Activated CD4-positive, alpha-beta T cell treated with anti-CD3 and anti-CD28 coated beads for 36 hours (primary cell): ENCODE results near the gene PIK3R6. TPM values are rescaled to one million over a fixed set of nuclear protein-coding genes. Genes with fewer than 3 reads are reported as not detected.

Experiments
- ATAC-seq: fragments of 200-7000 bp; cut with Tn5 transposase; one replicate; pipeline ENCODE4 v1.10.0; 2021; ENCODE audit warnings: mild to moderate bottlenecking, moderate library complexity
- CTCF ChIA-PET: fragments of 350-600 bp; sonication (Branson Sonifier 250); formaldehyde crosslinking; loops from one replicate; lab custom pipeline; 2021; ENCODE audit warnings: antibody characterized with exemption; lab: Charles Lee
- POLR2A ChIA-PET: fragments of 350-600 bp; sonication (Branson Sonifier 250); formaldehyde crosslinking; loops from one replicate; lab custom pipeline; 2021; ENCODE audit warnings: antibody characterized with exemption, inconsistent platforms; lab: Charles Lee
- DNase-seq: peaks from one replicate; pipeline ENCODE4 v3.0.0-alpha.2; 2020
- H3K27ac Mint-ChIP-seq: one replicate; pipeline ENCODE4 v1.8.0; 2021; ENCODE audit warnings: mixed read lengths
- H3K27me3 Mint-ChIP-seq: one replicate; pipeline ENCODE4 v1.8.0; 2021; ENCODE audit warnings: mixed read lengths
- H3K36me3 Mint-ChIP-seq: one replicate; pipeline ENCODE4 v1.8.0; 2021; ENCODE audit warnings: low read depth, mixed read lengths
- H3K4me1 Mint-ChIP-seq: one replicate; pipeline ENCODE4 v1.8.0; 2021; ENCODE audit warnings: mixed read lengths
- H3K4me3 Mint-ChIP-seq: one replicate; pipeline ENCODE4 v1.8.0; 2021; ENCODE audit warnings: mild to moderate bottlenecking, moderate library complexity, mixed read lengths
- H3K9me3 Mint-ChIP-seq: one replicate; pipeline ENCODE4 v1.8.0; 2021; ENCODE audit warnings: low read depth, mixed read lengths
- intact Hi-C, 2 experiments: fragments of 100-400 bp; cut with DNase I in 1 of 2; cut with micrococcal nuclease in 1 of 2; formaldehyde crosslinking; loops; one replicate each; pipeline versions ENCODE4 v1.14.2 to v1.15.1; 2022 to 2024; cut with DNase I, micrococcal nuclease
- total RNA-seq, 2 experiments: library from RNA; stranded (reverse); gene quantifications; one replicate each; pipeline ENCODE4 v1.2.3, GENCODE V29; 2021

The PIK3R6 gene
- total RNA-seq, 2 experiments from 2014 or later = 0.96 to 1.8 TPM

GRCh38 chr17:8755590-8756255 lies 111.8 kb downstream of the PIK3R6 start:
- ChIA-PET POLR2A (no interaction called here), CTCF (interaction anchor here (0.6 to 1.4 kb wide), 5 partner anchors 9 to 261 kb away, joined by 3 to 6 read pairs (median 3); no protein-coding TSS in a partner anchor)
- Mint-ChIP-seq H3K4me3 (no peak overlapping the region), H3K27ac (no peak overlapping the region), H3K4me1 (no peaks in the 10 kb centered on the region), H3K27me3 (peaks cover 15% of the 10 kb centered on the region), H3K9me3 (no peaks in the 10 kb centered on the region), H3K36me3 (no peaks in the 10 kb centered on the region)
- no peak for DNase-seq
- intact Hi-C loops = loop anchor here in 1 of 2 experiments (2.0 kb wide), 1 partner anchor 139 kb away; no protein-coding TSS in a partner anchor
- ATAC-seq = no peak

- H3K4me3 Mint-ChIP-seq = no peak overlapping the region
- ATAC-seq (no peak), DNase-seq (no peak)
- no peak overlapping the region for H3K27ac Mint-ChIP-seq
- intact Hi-C loops = loop anchor here (1.0 to 5.0 kb wide), 3 partner anchors 140 to 243 kb away; no protein-coding TSS in a partner anchor
- no peaks in the 10 kb centered on the region for H3K4me1 Mint-ChIP-seq
- peaks cover 15% of the 10 kb centered on the region for H3K27me3 Mint-ChIP-seq
- ChIA-PET POLR2A (no interaction called here), CTCF (interaction anchor here (0.5 to 1.1 kb wide), 3 partner anchors 31 to 766 kb away, joined by 3 read pairs; no protein-coding TSS in a partner anchor)
- no peaks in the 10 kb centered on the region for H3K9me3 Mint-ChIP-seq
- H3K36me3 Mint-ChIP-seq = no peaks in the 10 kb centered on the region
These were observed 112.6 kb downstream of the PIK3R6 start for GRCh38 chr17:8754890-8755289.

DNA sequence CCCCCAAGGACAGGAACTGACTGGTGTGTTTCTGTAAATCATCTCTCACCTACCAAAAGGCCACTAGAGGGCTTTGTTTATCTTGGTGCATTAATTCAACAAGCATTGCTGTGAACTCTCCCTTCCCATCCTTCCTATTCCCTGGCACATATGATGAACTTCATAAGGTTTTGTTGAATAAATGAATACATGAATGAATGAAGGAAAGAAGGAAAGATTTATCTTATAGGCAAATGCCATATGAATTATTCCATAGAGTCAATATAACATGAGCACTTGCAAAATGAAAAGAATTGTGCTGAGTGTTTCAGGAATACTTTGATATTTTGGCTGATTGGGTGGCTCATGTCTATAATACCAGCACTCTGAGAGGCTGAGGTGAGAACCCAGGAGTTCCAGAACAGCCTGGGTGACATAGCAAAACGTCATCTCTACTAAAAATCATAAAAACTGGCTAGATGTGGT lies 113.5 kb downstream of the PIK3R6 start:
- ATAC-seq = no peak
- Mint-ChIP-seq H3K9me3 (no peaks in the 10 kb centered on the region), H3K4me3 (no peak overlapping the region), H3K4me1 (no peaks in the 10 kb centered on the region), H3K27me3 (peaks cover 15% of the 10 kb centered on the region), H3K27ac (no peak overlapping the region), H3K36me3 (no peaks in the 10 kb centered on the region)
- ChIA-PET POLR2A (no interaction called here), CTCF (no interaction called here)
- intact Hi-C loops = loop anchor here (1.0 to 5.0 kb wide), 4 partner anchors 33 to 244 kb away; no protein-coding TSS in a partner anchor
- DNase-seq = no peak

- H3K4me3 Mint-ChIP-seq = no peak overlapping the region
- H3K9me3 Mint-ChIP-seq = no peaks in the 10 kb centered on the region
- no peaks in the 10 kb centered on the region for H3K4me1 Mint-ChIP-seq
- ChIA-PET CTCF (interaction anchor here (0.8 kb wide), 1 partner anchor 32 kb away, joined by 3 read pairs; no protein-coding TSS in a partner anchor), POLR2A (no interaction called here)
- H3K36me3 Mint-ChIP-seq = no peaks in the 10 kb centered on the region
- ATAC-seq (no peak), DNase-seq (no peak)
- peaks cover 15% of the 10 kb centered on the region for H3K27me3 Mint-ChIP-seq
- no peak overlapping the region for H3K27ac Mint-ChIP-seq
- intact Hi-C loops = loop anchor here (2.0 to 5.0 kb wide), 2 partner anchors 33 to 244 kb away; no protein-coding TSS in a partner anchor
These were observed 114.1 kb downstream of the PIK3R6 start for GRCh38 chr17:8753136-8753975.

Other genes with a start within 250 kb of the PIK3R6 start
- gene MYH10, start 236.9 kb downstream of the PIK3R6 start, total RNA-seq = 10 to 100 TPM; 17.0 to 21.3 TPM
- gene CCDC42, start 122.8 kb downstream of the PIK3R6 start, total RNA-seq = under 1 TPM; 0.14 to 0.23 TPM
- not detected for gene SPDYE4, start 109.1 kb downstream of the PIK3R6 start, total RNA-seq
- gene MFSD6L, start 68.3 kb downstream of the PIK3R6 start, total RNA-seq = under 1 TPM; 0.07 TPM
- 10 to 100 TPM; 20.4 to 29.2 TPM for gene PIK3R5, start 98.0 kb upstream of the PIK3R6 start, total RNA-seq
- gene NTN1, start 153.8 kb upstream of the PIK3R6 start, total RNA-seq = under 1 TPM; 0.60 to 0.71 TPM